HG02870 (cell line): ENCODE measurements around the gene SPAG17.
A peak's percentile ranks its signal among the peaks of the same experiment; 100 is the strongest.

Source experiments
- ATAC-seq: cut with Tn5 transposase; IDR thresholded peaks from one replicate; pipeline ENCODE4 v1.9.1; 2021; ENCODE audit warnings: mild to moderate bottlenecking, moderate library complexity; ENCODE audit not compliant: unreplicated experiment

The SPAG17 gene

DNA sequence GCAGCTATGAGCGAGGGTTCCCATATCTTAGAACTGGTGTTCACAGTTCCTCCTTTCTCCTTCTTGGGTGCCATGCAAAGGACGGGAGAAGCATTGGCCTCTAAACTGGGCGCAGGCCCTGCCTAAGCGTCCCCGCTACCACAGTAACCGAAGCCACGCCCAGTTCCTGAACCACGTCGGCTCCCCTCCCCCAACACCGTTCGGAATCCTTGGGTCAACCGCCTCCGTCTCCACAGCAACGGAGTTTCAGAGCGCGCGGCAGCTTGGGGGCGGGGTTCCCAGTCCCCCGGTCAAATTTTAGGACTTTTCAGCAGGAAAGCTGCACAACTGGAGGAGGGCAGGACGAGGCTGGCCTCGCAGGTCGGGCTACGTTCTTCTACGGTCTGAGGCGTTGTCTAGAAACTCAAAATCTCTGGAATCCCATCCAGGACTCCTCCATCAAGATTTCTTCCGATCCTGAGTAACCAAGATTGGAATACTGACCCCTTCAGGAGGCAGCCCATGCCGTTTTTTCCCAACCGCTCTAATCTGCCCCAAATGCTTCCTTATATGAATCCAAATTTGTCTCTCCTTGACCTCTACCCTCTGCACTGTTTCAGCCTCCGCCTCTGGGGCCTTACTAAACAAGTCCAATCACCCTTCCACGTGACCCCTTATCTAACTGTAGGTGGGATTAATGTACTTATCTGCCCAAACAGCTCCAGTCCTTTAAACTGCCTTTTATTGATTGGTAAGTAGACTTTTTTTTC, at the start of gene SPAG17:
SPAG17 (minus strand) TSS at position 145 of the 749 bp plus-strand sequence; CDS start at position 74, 71 bp downstream.
- ATAC-seq = no peak

DNA sequence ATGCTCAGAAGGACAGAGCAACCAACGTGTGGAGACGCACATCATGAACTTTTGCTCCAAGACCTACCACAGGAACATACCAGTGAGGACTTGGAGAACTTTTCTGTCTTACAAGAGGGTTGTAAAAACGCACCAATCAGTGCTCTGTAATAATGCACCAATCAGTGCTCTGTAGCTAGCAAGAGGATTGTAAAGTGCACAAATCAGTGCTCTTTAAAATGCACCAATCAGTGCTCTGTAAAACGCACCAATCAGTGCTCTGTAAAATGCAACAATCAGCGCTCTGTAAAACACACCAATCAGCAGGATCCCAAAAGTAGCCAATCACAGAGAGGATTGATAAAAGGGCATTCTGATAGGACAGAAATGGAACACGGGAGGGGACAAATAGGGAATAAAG, 40.4 kb upstream of the SPAG17 start:
- no peak for ATAC-seq

DNA sequence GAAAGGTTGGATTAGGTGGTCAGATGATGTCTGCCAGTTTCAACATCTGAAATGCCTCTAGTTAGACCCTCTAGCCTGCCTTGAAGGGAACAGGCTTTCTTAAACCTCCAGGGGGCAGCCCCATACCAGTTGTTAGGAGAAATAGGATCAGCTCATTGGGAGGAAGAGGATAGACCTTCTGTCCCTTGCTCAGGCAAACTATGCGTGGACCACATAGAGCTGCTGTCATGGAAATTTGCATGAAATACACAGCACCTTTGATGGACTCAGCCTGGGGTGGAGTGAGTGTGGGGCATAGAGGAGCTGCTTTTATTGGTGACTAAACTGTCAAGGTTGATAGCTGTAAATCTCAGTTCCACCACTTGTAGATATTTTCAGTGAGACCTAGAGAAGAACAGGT, 38.4 kb upstream of the SPAG17 start:
- peak; percentile 71 for ATAC-seq

DNA sequence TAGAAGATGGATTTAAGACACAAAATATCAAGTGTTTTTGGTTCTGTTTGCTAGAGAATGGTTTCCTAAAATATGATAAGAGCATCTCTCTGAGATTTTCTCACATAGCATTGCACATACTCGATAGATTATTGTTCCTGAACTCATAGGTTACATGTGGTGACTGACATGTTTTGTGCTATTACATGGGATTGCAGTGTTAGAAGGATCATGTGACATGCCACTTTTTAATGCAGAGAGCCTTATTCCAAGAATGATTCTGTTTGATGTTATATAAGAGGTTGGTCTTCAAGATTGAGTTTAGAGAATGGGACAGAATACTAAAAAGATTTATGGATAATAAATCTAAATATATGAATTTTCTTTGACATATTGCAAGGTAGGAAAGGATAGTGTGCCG, 34.4 kb upstream of the SPAG17 start:
- no peak for ATAC-seq

DNA sequence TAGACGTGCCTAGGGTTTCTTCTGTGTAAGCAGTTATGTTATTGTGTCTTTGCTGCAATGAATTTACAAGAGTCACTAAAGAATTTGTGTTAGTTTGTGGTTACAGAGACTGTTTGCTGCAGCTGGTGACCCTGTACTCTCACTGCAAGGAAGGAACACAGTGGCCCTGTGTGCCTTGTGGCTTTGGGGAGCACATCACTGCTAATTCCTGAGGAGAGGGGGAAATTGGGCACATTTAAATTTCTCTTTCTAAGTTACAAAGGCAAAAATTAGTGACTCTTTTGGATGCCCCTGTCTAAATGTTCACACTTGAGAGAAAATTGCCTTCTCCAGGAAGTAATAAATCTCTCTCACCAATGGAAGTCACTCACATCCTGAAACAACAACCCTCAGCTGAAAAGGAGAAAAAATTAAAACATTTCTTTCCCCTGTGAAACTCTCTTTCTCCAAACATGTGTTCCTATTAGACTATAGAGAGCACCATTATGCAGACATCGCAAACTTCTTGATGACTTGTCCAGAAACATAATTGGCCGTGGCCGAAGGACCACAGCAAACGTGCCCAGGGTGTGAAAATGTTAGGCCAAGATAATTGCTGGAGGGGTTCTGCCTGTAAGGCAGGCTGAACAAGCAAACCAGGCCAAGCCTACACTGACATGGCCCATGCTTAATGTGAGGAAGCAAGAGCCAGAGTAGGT, 32.3 kb upstream of the SPAG17 start:
- no peak for ATAC-seq

DNA sequence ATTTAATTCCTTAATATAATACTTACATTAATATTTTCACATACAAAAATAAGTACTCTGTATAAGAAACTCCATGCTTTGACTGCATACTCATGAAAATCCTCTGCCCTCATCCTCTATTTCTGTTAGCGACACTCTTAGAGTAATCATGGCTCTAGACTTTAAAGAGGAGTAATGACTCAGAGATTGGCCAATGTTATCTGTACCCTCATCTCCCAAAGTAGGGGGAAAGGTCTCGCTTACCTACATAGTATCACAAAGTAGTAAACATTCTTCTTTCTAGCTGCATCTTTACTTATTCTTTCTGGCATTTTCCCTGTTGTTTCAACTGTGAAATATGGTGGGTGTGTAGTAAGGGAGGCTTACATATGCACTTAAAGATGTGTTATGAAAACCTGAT, 29.8 kb upstream of the SPAG17 start:
- no peak for ATAC-seq

DNA sequence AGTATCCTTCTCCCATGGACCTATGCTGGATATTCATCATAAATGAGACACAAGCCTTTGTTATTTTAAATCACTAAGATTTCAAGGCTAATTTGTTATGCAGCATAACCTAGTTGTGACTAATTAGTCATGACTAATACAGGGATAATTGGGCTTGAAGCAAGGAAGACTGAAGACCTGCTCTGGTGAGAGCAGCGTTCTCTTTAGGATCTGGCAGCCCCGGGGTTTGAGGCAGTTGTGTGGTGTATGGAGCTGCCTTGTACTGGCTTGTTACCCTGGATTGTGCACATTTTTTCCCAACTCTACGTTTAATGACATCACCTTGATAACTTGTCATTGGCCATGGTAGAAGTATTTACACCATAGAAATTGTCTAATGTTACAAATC, 25.7 kb upstream of the SPAG17 start:
- no peak for ATAC-seq

DNA sequence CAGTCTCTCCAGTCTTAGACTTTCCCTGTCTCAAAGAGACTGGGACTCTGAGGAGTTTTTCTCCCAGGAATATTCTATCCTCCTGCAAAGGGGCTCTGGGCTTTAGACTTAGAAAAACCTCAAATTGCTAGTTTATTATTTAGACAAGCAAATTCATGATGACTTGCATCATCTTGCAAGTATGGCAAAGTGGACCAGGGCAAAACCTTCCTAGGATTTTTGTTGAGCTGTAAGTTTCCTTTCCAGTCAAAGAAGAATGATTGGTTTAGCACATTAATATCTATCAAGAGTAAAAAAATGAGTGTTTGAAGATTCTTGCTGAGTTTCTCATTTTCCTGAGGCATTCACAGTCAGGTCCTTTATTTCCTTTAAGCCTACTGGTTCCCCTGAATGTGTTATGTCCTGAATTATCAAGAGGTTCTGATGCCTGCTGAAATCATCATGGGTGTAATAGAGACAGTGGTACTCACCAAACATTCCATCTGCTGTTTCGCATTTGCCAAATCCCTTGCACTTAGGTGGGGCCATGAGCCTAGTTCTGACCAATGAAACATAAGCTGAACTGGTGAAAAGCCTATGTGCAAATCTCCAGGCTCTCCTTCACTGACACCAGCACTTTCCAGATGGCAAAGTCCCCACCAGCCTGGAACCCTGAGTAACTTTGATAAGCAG, 25.2 kb upstream of the SPAG17 start:
- ATAC-seq = no peak

DNA sequence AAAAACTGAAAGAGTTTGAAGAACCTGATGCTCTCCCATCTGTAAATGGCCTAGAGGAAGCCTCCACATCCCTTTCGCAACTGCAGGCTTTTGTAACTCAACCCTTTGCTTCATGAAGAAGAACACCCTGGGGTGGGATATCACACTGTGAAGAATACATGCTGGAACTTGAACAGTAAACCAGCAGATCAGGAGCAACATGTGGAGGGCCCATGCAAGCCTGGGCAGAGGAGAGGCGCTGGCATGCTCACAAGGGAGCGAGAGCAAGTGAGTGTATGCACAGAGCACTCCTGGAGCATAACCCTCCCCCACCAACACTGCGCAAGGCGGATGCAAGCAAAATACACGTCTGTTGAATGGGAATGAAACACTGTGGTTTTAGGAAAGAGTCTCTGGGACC, 24.6 kb upstream of the SPAG17 start:
- no peak for ATAC-seq

DNA sequence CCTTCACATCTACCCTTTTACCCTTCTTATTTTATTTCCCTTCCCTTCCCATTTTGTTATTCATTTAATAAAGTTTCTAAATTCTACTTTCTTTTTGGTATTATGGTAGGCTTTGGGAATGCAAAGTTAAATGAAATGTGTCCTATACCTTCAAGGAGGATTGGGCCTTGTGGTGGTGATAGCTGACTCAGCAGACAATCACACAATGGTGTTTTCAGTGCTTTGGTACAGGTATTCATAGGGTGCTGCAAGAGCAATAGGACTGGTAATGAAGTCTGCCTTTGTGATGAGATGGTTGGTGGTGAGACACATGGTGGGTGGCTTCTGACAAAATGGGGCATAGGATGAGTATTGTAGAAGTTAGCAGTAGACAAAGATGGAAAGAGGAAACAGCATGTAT, 21.9 kb upstream of the SPAG17 start:
- no peak for ATAC-seq

DNA sequence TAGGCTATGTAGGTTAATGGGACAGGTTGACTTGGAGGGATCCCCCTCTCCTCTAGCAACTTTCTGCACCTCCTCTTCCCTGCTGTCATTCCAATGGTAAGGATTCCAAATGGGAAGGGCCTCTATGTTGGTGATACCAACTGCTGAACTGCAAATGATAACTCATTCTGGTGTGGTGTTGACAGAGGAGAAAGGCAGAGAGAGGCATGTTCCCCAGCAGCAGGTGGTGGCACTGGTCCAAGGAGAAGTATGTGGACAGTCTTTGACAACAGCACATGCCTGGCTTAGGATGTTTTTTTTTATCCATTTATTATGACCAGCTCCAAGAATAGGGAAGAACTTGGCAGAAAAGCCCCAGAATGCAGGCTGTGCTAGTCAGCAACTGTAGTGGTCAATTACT, 19.6 kb upstream of the SPAG17 start:
- no peak for ATAC-seq

DNA sequence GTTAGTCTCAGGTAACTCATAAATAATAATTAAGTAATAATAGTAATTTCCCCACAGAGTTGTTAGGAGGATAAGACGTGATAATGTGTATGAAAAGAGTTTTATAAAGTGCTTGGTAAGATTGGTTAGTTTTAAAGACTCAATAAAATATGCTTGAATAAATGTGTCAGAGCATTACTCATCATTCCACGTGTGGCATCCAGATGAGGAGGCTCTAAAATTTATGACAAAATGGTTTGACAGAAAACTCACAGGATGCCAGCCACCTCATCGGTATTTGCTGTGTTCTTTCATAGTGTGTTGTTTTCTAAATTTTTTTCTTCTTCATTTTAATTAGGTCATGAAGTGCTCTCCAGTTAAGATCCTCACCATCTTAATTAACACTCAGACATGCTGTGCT, 19.1 kb upstream of the SPAG17 start:
- ATAC-seq = no peak

DNA sequence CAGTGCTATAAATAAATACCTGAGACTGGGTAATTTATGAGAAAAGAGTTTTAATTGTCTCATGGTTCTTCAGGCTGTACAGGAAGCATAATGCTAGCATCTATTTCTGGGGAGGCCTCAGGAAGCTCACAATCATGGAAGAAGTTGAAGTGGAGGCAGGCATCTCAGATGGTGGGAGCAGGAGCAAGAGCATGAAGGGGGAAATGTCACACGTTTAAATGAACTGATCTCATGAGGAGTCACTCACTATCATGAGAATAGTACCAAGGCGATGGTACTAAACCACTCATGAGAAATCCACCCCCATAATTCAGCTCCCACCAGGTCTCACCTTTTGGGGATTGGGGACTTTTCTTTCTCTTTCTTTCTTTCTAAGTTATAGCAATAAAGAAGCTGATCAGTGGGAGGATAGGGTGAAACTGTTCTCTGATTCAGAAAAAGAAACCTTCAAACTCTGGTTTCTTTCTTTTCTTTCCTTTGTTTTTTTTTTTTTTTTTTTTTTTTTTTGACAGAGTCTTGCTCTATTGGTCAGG, 17.1 kb upstream of the SPAG17 start:
- peak; percentile 28 for ATAC-seq

DNA sequence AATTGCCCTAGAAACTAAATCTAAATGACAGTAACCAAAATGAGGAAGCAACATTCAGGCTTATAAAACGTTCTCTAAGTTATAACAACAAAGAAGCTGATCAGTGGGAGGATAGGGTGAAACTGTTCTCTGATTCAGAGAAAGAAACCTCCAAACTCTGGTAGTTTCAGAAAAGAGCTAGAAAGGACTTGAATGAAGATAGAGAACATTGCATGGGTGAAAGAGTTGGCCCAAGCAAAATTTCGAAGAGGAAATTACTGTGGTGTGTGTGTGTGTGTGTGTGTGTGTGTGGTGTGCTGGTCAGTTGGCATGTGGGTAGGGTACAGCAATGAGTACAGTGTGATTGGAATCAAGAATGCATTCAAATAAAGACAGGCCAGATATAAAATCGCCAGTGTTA, 16.5 kb upstream of the SPAG17 start:
- peak; percentile 78 for ATAC-seq

DNA sequence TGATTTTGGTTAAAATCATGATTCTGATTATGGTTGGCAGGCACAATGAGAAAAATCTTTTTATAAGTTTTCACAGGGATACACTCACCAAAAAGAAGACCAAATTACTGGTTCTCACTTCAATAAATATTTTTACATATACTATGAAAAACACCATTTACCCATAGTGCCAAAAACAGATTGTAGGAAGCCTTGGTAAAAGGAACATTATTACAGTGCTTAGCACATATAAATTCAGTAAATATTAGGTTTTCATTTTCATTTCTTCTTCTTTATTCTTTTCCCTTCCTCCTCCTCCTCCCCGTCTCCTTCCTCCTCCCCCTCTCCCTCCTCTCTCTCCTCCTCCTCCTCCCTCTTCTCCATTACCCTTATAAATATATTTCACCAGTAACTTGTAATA, 15.8 kb upstream of the SPAG17 start:
- ATAC-seq = no peak

DNA sequence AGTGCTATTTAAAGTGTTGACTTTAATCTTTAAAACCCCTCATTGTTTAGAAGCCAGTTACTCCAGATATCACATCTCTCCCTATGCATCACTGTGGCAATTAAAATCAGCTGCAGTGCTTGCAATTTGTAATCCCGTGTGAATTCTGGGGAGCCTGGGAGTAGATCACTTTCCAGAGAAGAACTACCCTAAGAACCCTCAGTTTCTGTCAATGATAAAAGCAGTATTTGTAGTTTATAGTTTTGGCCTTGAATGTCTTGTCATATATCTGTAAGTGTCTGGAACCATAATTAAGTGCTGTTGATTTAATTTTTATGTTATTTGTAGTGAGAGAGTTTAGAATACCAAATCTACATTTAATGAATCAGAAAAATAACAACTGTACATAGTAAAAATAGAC, 5.5 kb upstream of the SPAG17 start:
- no peak for ATAC-seq

DNA sequence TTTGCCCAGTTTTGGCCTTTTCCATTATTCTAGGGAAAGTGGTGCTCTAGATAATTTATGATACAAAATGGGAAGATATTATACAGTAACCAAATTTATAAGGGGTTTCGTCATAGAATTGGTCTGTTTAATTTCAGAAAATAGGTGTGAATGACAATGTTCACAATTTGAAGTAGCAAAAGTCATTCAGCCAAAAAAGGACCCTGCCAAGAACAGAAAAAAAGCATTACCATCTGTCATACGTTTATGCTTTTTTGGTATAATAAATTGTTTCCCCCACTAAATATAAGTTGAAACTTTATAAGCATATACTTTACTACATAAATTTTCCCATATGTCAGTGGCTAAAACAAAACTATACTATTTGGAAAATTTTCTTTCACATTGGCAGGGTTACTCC, 4.5 kb upstream of the SPAG17 start:
- ATAC-seq = no peak

DNA sequence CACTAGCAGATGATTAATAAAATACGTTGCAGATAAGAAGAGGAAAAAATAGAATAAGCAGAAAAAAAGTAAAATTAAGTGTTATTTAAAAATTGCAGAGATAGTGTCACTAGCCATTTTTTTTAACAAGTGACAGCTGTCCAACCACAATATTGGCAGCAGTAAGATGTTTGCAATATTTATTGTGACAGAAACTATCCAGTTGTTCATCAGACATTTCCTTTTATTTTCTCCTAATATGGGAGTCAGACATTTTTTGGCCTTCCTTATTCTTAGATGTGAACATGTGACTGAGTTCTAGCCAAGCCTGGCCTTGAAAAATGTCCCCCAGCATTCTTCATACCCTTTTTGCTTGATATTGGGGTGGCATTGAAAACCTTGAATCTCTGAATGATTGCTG, 3.4 kb upstream of the SPAG17 start:
- ATAC-seq = no peak

DNA sequence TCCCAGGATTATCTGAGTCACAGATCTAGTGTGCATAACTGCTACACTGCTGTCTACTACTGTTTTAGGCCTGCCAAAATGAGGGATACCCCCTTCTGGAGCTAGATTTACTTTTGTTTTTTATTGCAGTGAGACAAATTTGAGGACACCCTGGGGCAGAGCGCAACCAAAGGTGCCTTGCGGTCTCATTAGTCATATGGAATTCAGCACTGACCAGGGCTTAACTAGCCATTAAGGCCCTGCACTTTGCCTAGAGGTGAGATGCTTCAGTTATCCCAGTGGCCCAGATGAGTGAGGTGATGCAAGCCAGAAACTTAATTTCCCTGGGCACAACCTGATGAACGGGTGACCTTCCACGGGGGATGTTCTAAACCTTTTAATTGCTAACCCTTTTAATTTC, 998 bp upstream of the SPAG17 start:
- ATAC-seq = no peak

DNA sequence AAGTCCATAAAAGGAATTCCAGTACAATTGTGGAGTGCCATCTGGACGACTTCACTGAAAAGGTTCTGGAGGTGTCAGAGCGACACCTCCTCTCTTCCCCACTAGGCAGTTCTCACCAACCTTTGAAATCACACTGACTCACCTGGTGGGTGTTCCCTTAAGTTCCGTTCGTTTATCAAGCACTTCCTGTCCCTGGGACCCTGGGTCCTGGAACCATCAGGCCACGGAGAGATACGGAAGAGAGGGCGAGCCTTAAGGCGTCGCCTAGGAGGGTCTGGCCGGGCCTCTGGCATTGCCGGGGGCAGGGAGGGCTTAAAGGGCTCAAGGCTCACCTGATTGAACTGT, 317 bp downstream of the SPAG17 start:
- no peak for ATAC-seq

DNA sequence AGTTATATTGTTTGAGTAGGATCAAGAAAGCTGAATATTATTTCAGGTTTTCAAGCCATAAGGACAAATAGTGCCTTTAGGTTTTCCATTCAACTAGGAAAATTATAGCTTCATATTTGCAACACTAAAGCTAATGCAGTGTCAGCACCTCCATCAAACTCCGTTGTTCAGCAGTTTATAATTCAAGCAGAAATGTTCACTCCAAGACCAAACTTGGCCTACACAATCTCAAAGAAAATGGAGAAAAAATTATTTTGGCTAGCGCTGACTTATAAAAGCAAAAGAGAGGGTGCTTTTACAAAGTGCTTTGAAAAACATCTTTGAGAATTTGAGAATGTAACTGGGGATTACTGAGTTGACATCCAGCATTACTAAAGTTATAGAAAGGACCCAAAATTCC, 1.4 kb downstream of the SPAG17 start:
- no peak for ATAC-seq

DNA sequence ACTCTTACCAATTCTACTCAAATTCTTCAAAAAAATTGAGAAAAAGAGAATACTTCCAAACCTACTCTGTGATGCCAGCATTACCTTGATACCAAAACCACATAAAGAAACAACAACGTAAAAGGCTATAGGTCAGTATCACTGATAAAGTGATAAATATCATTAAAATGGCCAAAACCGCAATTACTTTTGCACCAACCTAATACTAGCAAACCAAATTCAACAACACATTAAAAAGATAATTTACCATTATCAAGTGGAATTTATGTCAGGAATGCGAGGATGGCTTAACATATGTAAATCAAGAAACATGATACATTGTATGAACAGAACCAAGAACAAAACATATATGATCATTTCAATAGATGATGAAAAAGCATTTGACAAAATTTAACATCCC, 7.0 kb downstream of the SPAG17 start:
- ATAC-seq = no peak
